HG02973 (cell line): ENCODE results near the gene PRSS3.
"Not testable (repeated sequence)": the region's sequence is repeated elsewhere in the genome, so short reads cannot be mapped to it uniquely, and the experiment has no call there.

ENCODE experiments used
- ATAC-seq: cut with Tn5 transposase; IDR thresholded peaks from one replicate; pipeline ENCODE4 v1.9.1; 2021; ENCODE audit warnings: moderate library complexity; ENCODE audit not compliant: unreplicated experiment

PRSS3 gene

GRCh38 chr9:33785914-33786313, 9.4 kb upstream of the PRSS3 start:
- no peak for ATAC-seq

GRCh38 chr9:33786681-33787080, 8.7 kb upstream of the PRSS3 start:
- ATAC-seq, result no peak

- ATAC-seq, result no peak
These were observed 7.5 kb upstream of the PRSS3 start for GRCh38 chr9:33787839-33788238.

- not testable (repeated sequence) for ATAC-seq
These were observed 5.9 kb upstream of the PRSS3 start for GRCh38 chr9:33789429-33789828.

GRCh38 chr9:33791117-33791516, 4.2 kb upstream of the PRSS3 start:
- ATAC-seq, result no peak

- ATAC-seq, result not testable (repeated sequence)
These were observed 1.9 kb upstream of the PRSS3 start for GRCh38 chr9:33793496-33793895.

GRCh38 chr9:33794560-33794959, 801 bp upstream of the PRSS3 start:
- ATAC-seq, result no peak

GRCh38 chr9:33795819-33796218, 458 bp downstream of the PRSS3 start:
- no peak for ATAC-seq

- ATAC-seq, result not testable (repeated sequence)
These were observed 1.3 kb downstream of the PRSS3 start for GRCh38 chr9:33796679-33797078.

- no peak for ATAC-seq
These were observed 2.5 kb downstream of the PRSS3 start for GRCh38 chr9:33797837-33798236.

- ATAC-seq, result no peak
These were observed 3.2 kb downstream of the PRSS3 start for GRCh38 chr9:33798545-33798944.

GRCh38 chr9:33799928-33800704, 4.8 kb downstream of the PRSS3 start:
- no peak for ATAC-seq

- ATAC-seq, result no peak
These were observed 5.5 kb downstream of the PRSS3 start for GRCh38 chr9:33800886-33801285.

GRCh38 chr9:33801943-33802500, 6.7 kb downstream of the PRSS3 start:
- not testable (repeated sequence) for ATAC-seq

GRCh38 chr9:33804196-33804595, 8.8 kb downstream of the PRSS3 start:
- not testable (repeated sequence) for ATAC-seq

- ATAC-seq, result not testable (repeated sequence)
These were observed 11.8 kb downstream of the PRSS3 start for GRCh38 chr9:33807156-33807555.

- ATAC-seq, result not testable (repeated sequence)
These were observed 13.6 kb downstream of the PRSS3 start for GRCh38 chr9:33808979-33809322.

- ATAC-seq, result no peak
These were observed 14.1 kb downstream of the PRSS3 start for GRCh38 chr9:33809506-33809905.

GRCh38 chr9:33813712-33814641, 18.6 kb downstream of the PRSS3 start:
- ATAC-seq, result no peak

GRCh38 chr9:33815781-33816180, 20.4 kb downstream of the PRSS3 start:
- ATAC-seq, result no peak
